GM10248 (cell line): ENCODE data around the gene ZNG1C.
"Not testable (repeated sequence)": the region's sequence is repeated elsewhere in the genome, so short reads cannot be mapped to it uniquely, and the experiment has no call there.

Experiments used
- CTCF ChIA-PET: fragments of 300-600 bp; sonication (Branson Sonifier 250); formaldehyde crosslinking; extraction: SDS; loops from one replicate; lab custom pipeline; 2021; ENCODE audit warnings: antibody characterized with exemption; lab: Yijun Ruan, JAX
- POLR2A ChIA-PET: fragments of 350-650 bp; sonication (Branson Sonifier 250); formaldehyde crosslinking; extraction: SDS; loops from one replicate; lab custom pipeline; 2020; ENCODE audit warnings: antibody characterized with exemption; lab: Yijun Ruan, JAX
- DNase-seq: peaks from one replicate; pipeline ENCODE4 v3.0.0; 2012; ENCODE audit errors: extremely low spot score

The ZNG1C gene

GRCh38 chr9:68336639-68337339, 95.0 kb downstream of the ZNG1C start:
- DNase-seq, POLR2A ChIA-PET: not testable (repeated sequence)

GRCh38 chr9:68338000-68338399, 96.2 kb downstream of the ZNG1C start:
- DNase-seq, CTCF ChIA-PET, POLR2A ChIA-PET: not testable (repeated sequence)

More at GRCh38 chr9:68336639-68337339, 95.0 kb downstream of the ZNG1C start:
- CTCF ChIA-PET = not testable (repeated sequence)

GRCh38 chr9:68342265-68343025, 100.7 kb downstream of the ZNG1C start:
- POLR2A ChIA-PET = interaction anchor here (0.6 kb wide), 1 partner anchor 1373 kb away, joined by 3 read pairs; no protein-coding TSS in a partner anchor
- DNase-seq = not testable (repeated sequence)
- CTCF ChIA-PET = interaction anchor here (1.2 to 1.4 kb wide), 3 partner anchors 86 to 225 kb away, joined by 3 to 7 read pairs (median 3); no protein-coding TSS in a partner anchor

- POLR2A ChIA-PET, DNase-seq: not testable (repeated sequence)
- CTCF ChIA-PET = interaction anchor here (1.2 to 1.4 kb wide), 3 partner anchors 85 to 225 kb away, joined by 3 to 7 read pairs (median 3); no protein-coding TSS in a partner anchor
Measured at GRCh38 chr9:68343242-68343641, 101.5 kb downstream of the ZNG1C start.

GRCh38 chr9:68343992-68344391, 102.2 kb downstream of the ZNG1C start:
- POLR2A ChIA-PET, DNase-seq: not testable (repeated sequence)
- CTCF ChIA-PET = interaction anchor here (1.2 to 1.4 kb wide), 2 partner anchors 162 to 224 kb away, joined by 3 to 7 read pairs; no protein-coding TSS in a partner anchor
